Stimulated activated CD8-positive, alpha-beta memory T cell treated with anti-CD3 and anti-CD28 coated beads, Interleukin-4, amount 100 ng/mL, for 24 hours (primary cell): ENCODE measurements around the gene ZNF205.
"Not testable (repeated sequence)": the region's sequence is repeated elsewhere in the genome, so short reads cannot be mapped to it uniquely, and the experiment has no call there.

Experiments used
- DNase-seq: peaks from one replicate; pipeline ENCODE4 v3.0.0-alpha.2; 2020; ENCODE audit warnings: low read depth

Gene ZNF205

DNA sequence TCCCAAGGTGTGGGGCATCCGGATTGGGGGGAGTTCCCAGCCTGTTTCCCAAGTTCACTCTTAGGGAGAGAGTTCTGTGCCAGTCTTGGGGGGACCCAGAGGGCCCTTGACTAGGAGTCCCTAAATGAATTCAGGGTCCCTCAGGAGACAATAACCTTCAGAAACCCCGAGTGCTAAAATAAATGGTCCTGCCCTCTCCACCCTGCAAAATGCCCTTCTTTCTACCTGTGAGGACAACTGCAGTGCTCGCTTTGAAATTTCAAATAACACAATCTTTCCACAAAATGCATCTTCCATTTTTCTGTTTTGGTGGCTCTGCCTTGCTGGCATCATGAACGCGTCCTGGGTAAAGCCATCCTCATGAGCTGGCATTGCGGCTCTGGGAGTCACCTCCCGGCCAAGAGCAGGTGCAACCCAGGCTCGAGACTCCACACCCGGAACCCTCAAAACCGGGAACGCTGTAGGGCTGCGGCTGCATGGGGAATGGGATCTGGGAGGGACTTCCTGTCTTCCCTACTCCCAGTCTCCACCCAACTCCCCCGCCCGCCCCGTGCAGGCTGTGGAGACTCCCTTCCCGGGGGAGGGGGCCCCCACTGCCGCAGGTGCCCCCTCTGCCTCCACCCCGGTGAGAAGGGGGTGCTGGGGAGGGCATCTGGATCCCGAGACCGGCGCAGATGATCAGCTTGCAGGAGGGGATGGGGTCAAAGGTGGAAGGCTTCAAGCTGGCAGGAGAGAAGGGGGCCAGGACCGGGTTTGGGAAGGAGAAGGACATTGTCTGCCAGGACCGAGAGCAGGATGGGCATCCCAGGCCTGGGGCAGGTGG, at the start of gene ZNF205:
ZNF205 (plus strand) TSS at position 529 of the 823 bp plus-strand sequence. CDS start 845 bp downstream, outside the sequence.
- no peak for DNase-seq

GRCh38 chr16:3063625-3064386, 48.6 kb upstream of the ZNF205 start:
- DNase-seq: no peak

- DNase-seq: peak; percentile 60
Measured at GRCh38 chr16:3065069-3065741, 47.2 kb upstream of the ZNF205 start, which contains the start of gene IL32. IL32 (plus strand) TSS chr16:3065640; CDS start chr16:3065812, 172 bp downstream.

- DNase-seq: no peak
Measured at GRCh38 chr16:3065742-3066439, 46.5 kb upstream of the ZNF205 start.

DNA sequence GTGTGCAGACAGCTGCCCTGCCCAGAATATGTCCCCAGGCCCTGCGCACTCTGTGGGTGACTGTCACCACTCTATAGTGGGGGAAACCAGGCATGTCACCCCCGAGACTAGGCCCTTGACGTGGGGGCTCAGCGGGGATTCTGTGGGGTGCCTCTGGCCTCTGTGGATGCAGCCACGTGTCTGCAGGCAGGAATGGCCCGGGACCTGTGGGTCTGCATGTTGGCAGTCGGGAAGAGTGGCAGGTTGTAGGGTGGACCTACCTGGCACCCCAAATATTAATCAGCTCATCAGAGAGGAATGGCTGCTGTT, 46.0 kb upstream of the ZNF205 start:
- DNase-seq: no peak

- no peak for DNase-seq
Measured at GRCh38 chr16:3068487-3068886, 43.9 kb upstream of the ZNF205 start.

GRCh38 chr16:3069146-3069545, 43.2 kb upstream of the ZNF205 start:
- not testable (repeated sequence) for DNase-seq

DNA sequence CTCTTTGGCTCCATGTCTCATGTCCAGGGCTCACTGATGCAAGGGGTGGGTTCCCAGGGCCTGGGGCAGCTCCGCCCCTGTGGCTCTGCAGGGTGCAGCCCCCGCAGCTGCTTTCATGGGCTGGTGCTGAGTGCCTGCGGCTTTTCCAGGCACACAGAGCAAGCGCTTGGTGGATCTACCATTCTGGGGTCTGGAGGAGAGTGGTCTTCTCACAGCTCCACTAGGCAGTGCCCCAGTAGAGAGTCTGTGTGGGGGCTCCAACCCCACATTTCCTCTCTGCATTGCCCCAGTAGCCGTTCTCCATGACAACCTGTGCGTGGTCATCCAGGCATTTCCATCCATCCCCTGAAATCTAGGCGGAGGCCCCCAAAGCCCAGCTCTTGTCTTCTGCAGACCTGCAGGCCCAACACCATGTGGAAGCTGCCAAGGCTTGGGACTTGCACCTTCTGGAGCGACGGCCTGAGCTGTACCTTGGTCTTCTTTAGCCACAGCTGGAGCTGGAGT, 41.7 kb upstream of the ZNF205 start:
- DNase-seq: no peak

- DNase-seq: no peak
Measured at GRCh38 chr16:3071655-3072054, 40.7 kb upstream of the ZNF205 start.

GRCh38 chr16:3072148-3072547, 40.2 kb upstream of the ZNF205 start:
- not testable (repeated sequence) for DNase-seq

DNA sequence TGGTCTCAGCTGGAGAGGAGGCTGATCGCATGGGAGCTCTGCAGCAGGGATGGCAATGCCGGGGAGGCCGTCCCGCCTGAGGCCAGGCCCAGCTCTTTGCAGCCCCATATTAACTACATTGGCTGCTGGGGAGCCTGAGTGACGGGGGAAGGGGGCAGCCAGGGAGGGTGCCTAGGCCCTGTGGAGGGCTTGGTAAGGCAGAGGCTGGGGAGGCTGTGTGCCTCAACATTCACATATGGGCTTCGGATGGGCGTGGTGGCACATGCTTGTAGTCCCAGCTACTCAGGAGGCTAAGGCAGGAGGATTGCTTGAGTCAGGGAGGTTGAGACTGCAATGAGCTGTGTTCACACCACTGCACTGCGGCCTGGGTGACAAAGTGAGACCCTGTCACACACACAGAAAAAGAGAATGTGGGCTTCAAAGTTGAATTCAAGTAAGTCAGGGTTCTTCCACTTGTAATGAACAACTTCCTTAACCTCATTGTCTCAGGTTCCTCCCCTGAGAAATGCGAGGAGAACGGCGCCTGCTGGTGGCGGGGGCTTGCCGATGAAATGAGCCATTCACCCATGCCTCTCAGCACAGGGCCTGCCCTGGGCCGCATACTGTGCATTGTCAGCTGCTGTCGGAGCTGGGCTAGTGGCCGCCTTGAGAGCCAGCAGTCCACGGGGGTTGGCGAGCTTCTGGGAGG, 39.7 kb upstream of the ZNF205 start:
- DNase-seq: not testable (repeated sequence)

- DNase-seq: no peak
Measured at GRCh38 chr16:3073448-3073847, 38.9 kb upstream of the ZNF205 start.

- peak; percentile 68 for DNase-seq
Measured at GRCh38 chr16:3074860-3075522, 37.4 kb upstream of the ZNF205 start.

DNA sequence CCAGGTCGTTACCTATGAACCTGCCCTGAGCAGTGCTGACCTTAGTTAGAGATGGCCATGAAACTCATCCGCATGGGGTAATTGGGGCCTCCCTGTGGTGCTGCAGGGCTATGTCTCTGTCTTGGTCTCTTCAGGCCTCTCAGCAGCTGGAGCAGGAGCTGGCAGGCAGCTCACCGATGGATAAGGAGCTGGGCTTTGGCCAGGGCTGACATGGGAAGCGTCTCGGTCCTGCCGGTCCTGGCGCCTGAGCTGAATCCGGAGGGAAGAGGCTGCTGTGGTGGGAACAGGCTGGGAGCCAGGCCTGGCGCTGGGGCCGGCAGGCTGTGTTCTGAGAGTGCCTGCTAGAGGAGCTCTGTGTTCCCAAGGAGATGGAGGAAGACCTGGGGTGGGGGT, 36.9 kb upstream of the ZNF205 start:
- no peak for DNase-seq

- DNase-seq: not testable (repeated sequence)
Measured at GRCh38 chr16:3075946-3076345, 36.4 kb upstream of the ZNF205 start.

DNA sequence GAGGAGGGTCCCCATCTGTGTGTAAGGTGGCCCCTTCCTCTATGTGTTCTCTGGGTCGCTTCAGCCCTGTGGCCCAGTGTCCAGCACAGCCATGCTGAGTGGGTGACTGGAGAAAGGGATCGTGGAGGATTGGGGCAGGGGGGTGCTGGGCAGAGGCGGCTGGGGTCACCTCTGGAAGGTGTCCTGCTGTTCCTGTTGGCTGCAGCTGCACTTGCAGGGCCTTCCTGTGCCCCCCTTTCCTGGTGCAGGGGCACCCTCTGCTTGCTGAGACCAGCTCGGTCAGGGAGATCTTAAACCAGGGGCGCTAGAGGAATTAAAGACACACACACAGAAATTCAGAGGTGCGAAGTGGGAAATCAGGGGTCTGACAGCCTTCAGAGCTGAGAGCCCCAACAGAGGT, 35.8 kb upstream of the ZNF205 start:
- DNase-seq: no peak

GRCh38 chr16:3080024-3080423, 32.4 kb upstream of the ZNF205 start:
- DNase-seq: no peak

GRCh38 chr16:3081957-3082356, 30.4 kb upstream of the ZNF205 start:
- DNase-seq: not testable (repeated sequence)

- DNase-seq: not testable (repeated sequence)
Measured at GRCh38 chr16:3083408-3083807, 29.0 kb upstream of the ZNF205 start.

DNA sequence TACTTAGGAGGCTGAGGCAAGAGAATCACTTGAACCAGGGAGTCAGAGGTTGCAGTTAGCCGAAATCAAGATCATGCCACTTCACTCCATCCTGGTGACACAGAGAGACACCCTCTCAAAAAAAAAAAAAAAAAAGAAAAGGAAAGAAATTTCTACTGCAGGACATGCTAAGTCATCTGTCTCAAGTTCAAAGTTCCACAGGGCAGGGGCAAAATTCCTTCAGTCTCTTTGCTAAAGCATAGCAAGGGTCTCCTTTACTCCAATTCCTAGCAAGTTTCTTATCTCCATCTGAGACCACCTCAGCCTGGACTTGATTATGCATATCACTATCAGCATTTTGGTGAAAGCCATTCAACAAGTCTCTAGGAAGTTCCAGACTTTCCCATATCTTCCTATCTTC, 27.9 kb upstream of the ZNF205 start:
- DNase-seq: no peak
